HEK293T (cell line): Measurements from ENCODE around the gene C1orf52.

ENCODE experiments used
- FOXK2 ChIP-seq: fragments of 450-650 bp; IDR thresholded peaks from 2 replicates; pipeline ENCODE4 v1.6.1; 2016; ENCODE audit warnings: mild to moderate bottlenecking
- FOXM1 ChIP-seq: fragments of 450-650 bp; IDR thresholded peaks from 2 replicates; pipeline ENCODE4 v1.6.1; 2017; ENCODE audit warnings: mild to moderate bottlenecking, borderline replicate concordance
- HDGF ChIP-seq: fragments of 450-650 bp; IDR thresholded peaks from 2 replicates; pipeline ENCODE4 v1.6.1; 2017; ENCODE audit warnings: antibody characterized with exemption, borderline replicate concordance
- TARDBP ChIP-seq: fragments of 450-650 bp; IDR thresholded peaks from 2 replicates; pipeline ENCODE4 v1.6.1; 2016
- ZNF384 ChIP-seq: fragments of 450-650 bp; IDR thresholded peaks from 2 replicates; pipeline ENCODE4 v1.6.1; 2016

DNA sequence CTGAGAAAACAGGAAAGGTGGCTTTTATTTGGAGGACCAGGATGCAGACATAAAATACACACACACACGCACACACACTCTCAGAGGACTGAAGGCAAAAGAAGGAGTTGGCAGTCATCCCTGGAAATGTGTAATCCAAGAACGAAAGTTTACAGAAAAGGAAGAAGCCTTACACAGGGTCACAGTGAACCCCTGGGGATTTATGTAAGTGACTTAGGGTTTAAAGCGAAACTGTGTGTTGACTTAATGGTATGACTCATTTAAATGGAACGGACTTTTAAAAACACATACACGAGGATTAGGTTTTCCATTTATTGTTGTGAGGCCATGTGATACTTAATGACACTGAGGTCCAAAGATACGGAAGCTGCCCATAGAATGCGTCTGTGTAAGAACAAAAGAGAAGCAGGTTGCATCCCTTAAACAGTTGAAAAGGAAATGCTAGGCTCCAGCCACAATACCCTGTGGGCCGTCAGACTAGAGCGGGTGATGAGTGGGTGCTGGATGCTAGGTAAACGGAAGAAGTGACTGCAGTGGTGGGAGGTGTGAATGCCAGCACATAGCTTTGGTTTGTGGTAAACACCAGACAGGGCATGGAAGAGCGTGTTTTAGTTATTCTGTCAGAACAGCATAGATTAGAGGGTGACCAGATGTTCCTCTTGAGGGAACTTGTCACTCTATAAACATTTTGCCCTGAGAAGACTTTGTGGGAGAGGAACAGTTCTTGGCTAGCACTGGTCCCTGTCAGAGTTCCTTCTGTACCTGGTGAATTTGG is 38.6 kb upstream of the C1orf52 start:
- TF ChIP-seq FOXK2 (no peak), ZNF384 (no peak), HDGF (no peak), FOXM1 (no peak), TARDBP (no peak)
